B cell (primary cell): ENCODE data around the gene AEBP2. TPM values are rescaled to one million over a fixed set of nuclear protein-coding genes. Genes with fewer than 3 reads are reported as not detected.
A peak's percentile ranks its signal among the peaks of the same experiment; 100 is the strongest.

ENCODE experiments used
- ATAC-seq: fragments of 200-7000 bp; cut with Tn5 transposase; one replicate; pipeline ENCODE4 v1.10.0; 2021; ENCODE audit warnings: low read depth, mild to moderate bottlenecking, moderate number of reproducible peaks, moderate library complexity
- CTCF ChIA-PET: fragments of 350-600 bp; sonication (Branson Sonifier 250); formaldehyde crosslinking; loops from one replicate; lab custom pipeline; 2021; ENCODE audit warnings: antibody characterized with exemption, inconsistent platforms; lab: Charles Lee
- POLR2A ChIA-PET: fragments of 350-600 bp; sonication (Branson Sonifier 250); formaldehyde crosslinking; loops from one replicate; lab custom pipeline; 2021; ENCODE audit warnings: antibody characterized with exemption; lab: Charles Lee
- DNase-seq: peaks from one replicate; pipeline ENCODE4 v3.0.0; 2013
- H2AFZ ChIP-seq: 2 replicates; pipeline ENCODE4 v1.6.1; 2012; ENCODE audit warnings: mild to moderate bottlenecking, low read depth, low read length; ENCODE audit not compliant: insufficient read depth, poor library complexity, severe bottlenecking
- H3K27ac ChIP-seq, 2 donors: 1 replicate in 1 of 2; 2 replicates in 1 of 2; pipeline ENCODE4 v1.5.1; 2012 to 2013; ENCODE audit warnings: low read length in 2 of 2, mild to moderate bottlenecking in 2 of 2, moderate library complexity in 1 of 2
- H3K27me3 ChIP-seq, 4 experiments: fragments of 200-600 bp in 1 of 4; sonication (generic) in 1 of 4; replicated peaks in 1 of 4; 1 replicate in 2 of 4; 2 replicates in 2 of 4; pipeline versions ENCODE4 v1.6.1 to v1.7.0; 2013 to 2016; ENCODE audit warnings: low read length in 3 of 4, mild to moderate bottlenecking in 2 of 4, mixed read lengths in 1 of 4, moderate library complexity in 1 of 4; ENCODE audit not compliant: insufficient read depth in 4 of 4, control insufficient read depth in 3 of 4; ENCODE audit errors: control extremely low read depth in 1 of 4
- H3K36me3 ChIP-seq, 2 experiments: replicated peaks in 1 of 2; 1 replicate in 1 of 2; 2 replicates in 1 of 2; pipeline versions ENCODE4 v1.6.1 to v1.7.1; 2013; ENCODE audit warnings: low read length in 1 of 2; ENCODE audit not compliant: insufficient read depth in 2 of 2, control insufficient read depth in 1 of 2; ENCODE audit errors: control extremely low read depth in 1 of 2, extremely low read depth in 1 of 2
- H3K4me1 ChIP-seq, 2 donors: fragments of 200-600 bp in 1 of 2; sonication (generic) in 1 of 2; 1 replicate in 1 of 2; 2 replicates in 1 of 2; pipeline versions ENCODE4 v1.5.1 to v1.6.1; 2013 to 2017; ENCODE audit warnings: low read length in 2 of 2; ENCODE audit not compliant: control insufficient read depth in 2 of 2, insufficient read depth in 2 of 2
- H3K4me2 ChIP-seq: replicated peaks from 2 replicates; pipeline ENCODE3; 2012; ENCODE audit warnings: mild to moderate bottlenecking, low read depth, low read length; ENCODE audit not compliant: poor library complexity, severe bottlenecking
- H3K4me3 ChIP-seq, 5 experiments: fragments of 200-600 bp in 1 of 5; sonication (generic) in 1 of 5; 1 replicate in 3 of 5; 2 replicates in 2 of 5; pipeline versions ENCODE4 v1.5.1 to v1.7.0; 2011 to 2016; ENCODE audit warnings: low read length in 4 of 5, mild to moderate bottlenecking in 4 of 5, low read depth in 2 of 5, control low read depth in 1 of 5, moderate library complexity in 1 of 5; ENCODE audit not compliant: insufficient read depth in 1 of 5; ENCODE audit errors: control extremely low read depth in 1 of 5, extremely low read depth in 1 of 5
- H3K79me2 ChIP-seq: fragments of 200-600 bp; sonication (generic); one replicate; pipeline ENCODE4 v1.6.0; 2016; ENCODE audit warnings: low read length; ENCODE audit not compliant: control insufficient read depth, insufficient read depth
- H3K9ac ChIP-seq: fragments of 200-600 bp; sonication (generic); 2 replicates; pipeline ENCODE4 v1.6.1; 2017; ENCODE audit warnings: mild to moderate bottlenecking, low read length, moderate library complexity
- H3K9me3 ChIP-seq, 3 donors: one replicate each; pipeline versions ENCODE4 v1.6.1 to v1.7.1; 2013; ENCODE audit warnings: low read length in 2 of 3; ENCODE audit not compliant: control insufficient read depth in 2 of 3, insufficient read depth in 1 of 3; ENCODE audit errors: control extremely low read depth in 1 of 3
- H4K20me1 ChIP-seq: 2 replicates; pipeline ENCODE4 v1.6.0; 2012; ENCODE audit warnings: mild to moderate bottlenecking, low read length; ENCODE audit not compliant: insufficient read depth, control insufficient read depth, poor library complexity, severe bottlenecking
- H3K27ac Mint-ChIP-seq: one replicate; pipeline ENCODE4 v1.8.0; 2021; ENCODE audit warnings: mixed read lengths
- H3K27me3 Mint-ChIP-seq: one replicate; pipeline ENCODE4 v1.8.0; 2021; ENCODE audit warnings: mixed read lengths
- H3K4me1 Mint-ChIP-seq: one replicate; pipeline ENCODE4 v1.8.0; 2021; ENCODE audit warnings: mixed read lengths
- H3K4me3 Mint-ChIP-seq: one replicate; pipeline ENCODE4 v1.8.0; 2021; ENCODE audit warnings: mixed read lengths
- H3K9me3 Mint-ChIP-seq: one replicate; pipeline ENCODE4 v1.8.0; 2022; ENCODE audit warnings: mixed read lengths; ENCODE audit not compliant: insufficient read depth
- EZH2 ChIP-seq: IDR thresholded peaks from 2 replicates; pipeline ENCODE4 v1.6.1; 2012; ENCODE audit warnings: borderline replicate concordance, low read depth, mild to moderate bottlenecking, moderate library complexity, low read length; ENCODE audit not compliant: insufficient read depth, poor library complexity, severe bottlenecking
- WGBS: methylation state at CpG from one replicate; pipeline ENCODE4 v1.1.5; 2013; ENCODE audit warnings: missing lambda C conversion rate; ENCODE audit not compliant: insufficient coverage; 5-methylcytosine and 5-hydroxymethylcytosine counted together
- intact Hi-C: fragments of 100-400 bp; cut with micrococcal nuclease; formaldehyde crosslinking; loops from one replicate; pipeline ENCODE4 v1.10.0; 2022
- polyA plus RNA-seq: library from polyadenylated mRNA; depleted of rRNA; stranded (reverse); fragments of >200 nt; gene quantifications from 2 replicates; pipeline ENCODE4 v1.2.3, GENCODE V29; 2012
- total RNA-seq, 2 donors: library from RNA; stranded (reverse); fragments of 120-200 nt in 1 of 2; gene quantifications; 1 replicate in 1 of 2; 2 replicates in 1 of 2; pipeline versions ENCODE4 v1.2.3 to v1.2.4, GENCODE V29; 2013 to 2022
- TF ChIP-seq, protein P1 (sequence below): fragments of 200-600 bp; IDR thresholded peaks from one replicate; pipeline ENCODE4 v1.8.0; 2022; ENCODE audit warnings: antibody characterized with exemption, mild to moderate bottlenecking

Gene AEBP2
- total and polyA plus RNA-seq, 2 donors (not counting 1 experiment from before 2014, with no cell fraction given) = 12.1 to 67.8 TPM

GRCh38 chr12:19462406-19462805 lies 23.1 kb downstream of the AEBP2 start:
- no peaks in the 10 kb centered on the region for H3K9me3 Mint-ChIP-seq
- ChIA-PET CTCF (no interaction called here), POLR2A (no interaction called here)
- no peak for DNase-seq
- H3K4me1 ChIP-seq = peaks cover 0 to 4% of the 10 kb centered on the region in 2 donors
- peaks cover 31% of the 10 kb centered on the region for H3K4me1 Mint-ChIP-seq
- no peak overlapping the region for H2AFZ ChIP-seq
- WGBS = 83% methylated on average over 1 of the region's 5 CpGs
- peak overlapping the region in 1 of 2 donors; percentile 42 for H3K27ac ChIP-seq
- TF ChIP-seq EZH2 = no peak
- TF ChIP-seq, protein P1, sequence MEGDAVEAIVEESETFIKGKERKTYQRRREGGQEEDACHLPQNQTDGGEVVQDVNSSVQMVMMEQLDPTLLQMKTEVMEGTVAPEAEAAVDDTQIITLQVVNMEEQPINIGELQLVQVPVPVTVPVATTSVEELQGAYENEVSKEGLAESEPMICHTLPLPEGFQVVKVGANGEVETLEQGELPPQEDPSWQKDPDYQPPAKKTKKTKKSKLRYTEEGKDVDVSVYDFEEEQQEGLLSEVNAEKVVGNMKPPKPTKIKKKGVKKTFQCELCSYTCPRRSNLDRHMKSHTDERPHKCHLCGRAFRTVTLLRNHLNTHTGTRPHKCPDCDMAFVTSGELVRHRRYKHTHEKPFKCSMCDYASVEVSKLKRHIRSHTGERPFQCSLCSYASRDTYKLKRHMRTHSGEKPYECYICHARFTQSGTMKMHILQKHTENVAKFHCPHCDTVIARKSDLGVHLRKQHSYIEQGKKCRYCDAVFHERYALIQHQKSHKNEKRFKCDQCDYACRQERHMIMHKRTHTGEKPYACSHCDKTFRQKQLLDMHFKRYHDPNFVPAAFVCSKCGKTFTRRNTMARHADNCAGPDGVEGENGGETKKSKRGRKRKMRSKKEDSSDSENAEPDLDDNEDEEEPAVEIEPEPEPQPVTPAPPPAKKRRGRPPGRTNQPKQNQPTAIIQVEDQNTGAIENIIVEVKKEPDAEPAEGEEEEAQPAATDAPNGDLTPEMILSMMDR = no peak
- intact Hi-C loops = no loop called here
- no peak overlapping the region for H3K27ac Mint-ChIP-seq
- no peak overlapping the region for H3K4me3 ChIP-seq
- H3K4me2 ChIP-seq = no peak overlapping the region
- no peak overlapping the region for H3K9ac ChIP-seq
- peaks cover 0 to 29% of the 10 kb centered on the region in 2 experiments for H3K36me3 ChIP-seq
- no peak overlapping the region for H3K4me3 Mint-ChIP-seq
- no peaks in the 10 kb centered on the region for H3K9me3 ChIP-seq
- no peaks in the 10 kb centered on the region for H3K27me3 ChIP-seq
- no peak for ATAC-seq
- peaks cover 69% of the 10 kb centered on the region for H3K79me2 ChIP-seq
- H3K27me3 Mint-ChIP-seq = no peaks in the 10 kb centered on the region
- H4K20me1 ChIP-seq = peaks cover 25% of the 10 kb centered on the region

GRCh38 chr12:19464192-19464580 lies 24.9 kb downstream of the AEBP2 start:
- H3K9me3 Mint-ChIP-seq = no peaks in the 10 kb centered on the region
- Histone ChIP-seq H3K36me3 (peaks cover 0 to 40% of the 10 kb centered on the region in 2 experiments), H3K4me3 (no peak overlapping the region), H4K20me1 (peaks cover 17% of the 10 kb centered on the region), H3K9me3 (no peaks in the 10 kb centered on the region), H3K79me2 (peaks cover 62% of the 10 kb centered on the region), H3K27ac (no peak overlapping the region), H3K4me1 (no peaks in the 10 kb centered on the region), H3K4me2 (no peak overlapping the region), H3K27me3 (no peaks in the 10 kb centered on the region), H2AFZ (no peak overlapping the region), H3K9ac (no peak overlapping the region)
- no peaks in the 10 kb centered on the region for H3K27me3 Mint-ChIP-seq
- no peak for ATAC-seq
- intact Hi-C loops = no loop called here
- no peak overlapping the region for H3K4me3 Mint-ChIP-seq
- H3K4me1 Mint-ChIP-seq = peaks cover 15% of the 10 kb centered on the region
- CTCF ChIA-PET = no interaction called here
- H3K27ac Mint-ChIP-seq = no peak overlapping the region
- TF ChIP-seq, protein P1 = no peak
- TF ChIP-seq EZH2 = no peak
- DNase-seq = no peak
- POLR2A ChIA-PET = no interaction called here
